Measurements from ENCODE around the gene PPIB.

- TF ChIP-seq CTCF (IDR thresholded peaks at IDR 0.05) (no peak), POLR2A (IDR thresholded peaks at IDR 0.05; ENCODE audit: low read depth) (no peak), POLR2AphosphoS5 (IDR thresholded peaks at IDR 0.05) (no peak)
Measured at GRCh38 chr15:64144565-64145281, 18.1 kb downstream of the PPIB start.

Data from esophagus muscularis mucosa (tissue), 3 donors.